HG03442 (cell line): Measurements from ENCODE around the gene HECA.
A peak's percentile ranks its signal among the peaks of the same experiment; 100 is the strongest.

Experiments
- ATAC-seq: cut with Tn5 transposase; IDR thresholded peaks from one replicate; pipeline ENCODE4 v1.9.1; 2021; ENCODE audit warnings: mild to moderate bottlenecking, moderate library complexity; ENCODE audit not compliant: unreplicated experiment

Gene HECA

GRCh38 chr6:139159016-139159415, 24.1 kb downstream of the HECA start:
- no peak for ATAC-seq

- ATAC-seq: no peak
These were observed 26.3 kb downstream of the HECA start for GRCh38 chr6:139161169-139161568.

GRCh38 chr6:139161817-139162284, 27.0 kb downstream of the HECA start:
- peak; percentile 97 for ATAC-seq

GRCh38 chr6:139164001-139164400, 29.1 kb downstream of the HECA start:
- ATAC-seq: no peak

GRCh38 chr6:139165324-139165723, 30.4 kb downstream of the HECA start:
- no peak for ATAC-seq

- no peak for ATAC-seq
These were observed 31.5 kb downstream of the HECA start for GRCh38 chr6:139166238-139166955.

- no peak for ATAC-seq
These were observed 32.1 kb downstream of the HECA start for GRCh38 chr6:139166956-139167313.

- ATAC-seq: no peak
These were observed 37.3 kb downstream of the HECA start for GRCh38 chr6:139172151-139172550.

- no peak for ATAC-seq
These were observed 37.7 kb downstream of the HECA start for GRCh38 chr6:139172567-139172966.

GRCh38 chr6:139173172-139173571, 38.3 kb downstream of the HECA start:
- ATAC-seq: no peak

GRCh38 chr6:139173822-139174221, 38.9 kb downstream of the HECA start:
- ATAC-seq: no peak

GRCh38 chr6:139174961-139175360, 40.1 kb downstream of the HECA start:
- no peak for ATAC-seq

GRCh38 chr6:139175389-139175948, 40.6 kb downstream of the HECA start:
- ATAC-seq: peak; percentile 59

GRCh38 chr6:139181236-139181635, 46.4 kb downstream of the HECA start:
- ATAC-seq: no peak

GRCh38 chr6:139184047-139184446, 49.2 kb downstream of the HECA start:
- no peak for ATAC-seq

GRCh38 chr6:139184459-139184858, 49.6 kb downstream of the HECA start:
- ATAC-seq: no peak

- ATAC-seq: no peak
These were observed 51.4 kb downstream of the HECA start for GRCh38 chr6:139186242-139186641.

- no peak for ATAC-seq
These were observed 51.8 kb downstream of the HECA start for GRCh38 chr6:139186692-139187091.

- ATAC-seq: no peak
These were observed 52.6 kb downstream of the HECA start for GRCh38 chr6:139187489-139187888.

GRCh38 chr6:139189665-139190064, 54.8 kb downstream of the HECA start:
- no peak for ATAC-seq

GRCh38 chr6:139194740-139195139, 59.9 kb downstream of the HECA start:
- no peak for ATAC-seq

GRCh38 chr6:139198529-139199288, 63.8 kb downstream of the HECA start:
- ATAC-seq: no peak
